HepG2 (cell line): ENCODE measurements around the gene ZNF821. TPM values are rescaled to one million over a fixed set of nuclear protein-coding genes. Genes with fewer than 3 reads are reported as not detected.

ENCODE experiments used
- ATAC-seq: fragments of 200-7000 bp; cut with Tn5 transposase; 3 replicates; pipeline ENCODE4 v1.9.1; 2020; ENCODE audit warnings: mild to moderate bottlenecking, moderate library complexity
- BruUV-seq: library from RNA; stranded (reverse); fragments of 400-500 nt; replicated peaks from 2 replicates; lab custom pipeline; 2021; lab: Mats Ljungman, UMichigan
- CTCF ChIA-PET: fragments of 300-600 bp; formaldehyde crosslinking; extraction: SDS; loops from one replicate; lab custom pipeline; 2021; ENCODE audit warnings: low total read pairs, inconsistent platforms, low intra/inter-chr PET ratio; lab: Yijun Ruan, JAX
- POLR2A ChIA-PET: fragments of 350-600 bp; sonication (Branson Sonifier 250); formaldehyde crosslinking; loops from one replicate; lab custom pipeline; 2020; ENCODE audit warnings: antibody characterized with exemption, inconsistent platforms; lab: Yijun Ruan, JAX
- DNase-seq: peaks from one replicate; pipeline ENCODE4 v3.0.0-alpha.2; 2015; ENCODE audit warnings: low spot score
- FAIRE-seq: peaks from 3 replicates; lab custom pipeline; 2011; peaks lifted over from hg19 to GRCh38; lab: Jason Lieb, UNC
- H2AFZ ChIP-seq: one replicate; pipeline ENCODE4 v1.6.1; 2011; ENCODE audit warnings: low read length, inconsistent platforms
- H3K27ac ChIP-seq: fragments of 300-600 bp; 3 replicates; pipeline ENCODE4 v1.8.0; 2011; ENCODE audit warnings: mixed run types, mild to moderate bottlenecking, mixed read lengths, low read length, inconsistent platforms; ENCODE audit not compliant: insufficient read depth; ENCODE audit errors: extremely low read length
- H3K27me3 ChIP-seq, 2 experiments: fragments of 200-600 bp in 1 of 2; 2 replicates in 1 of 2; 3 replicates in 1 of 2; pipeline versions ENCODE4 v1.6.0 to v1.8.0; 2011; ENCODE audit warnings: low read length in 2 of 2, mild to moderate bottlenecking in 2 of 2, moderate library complexity in 2 of 2, inconsistent platforms in 1 of 2; ENCODE audit not compliant: insufficient read depth in 2 of 2, control insufficient read depth in 1 of 2
- H3K36me3 ChIP-seq, 2 experiments: fragments of 200-600 bp in 1 of 2; replicated peaks in 1 of 2; 2 replicates in 1 of 2; 3 replicates in 1 of 2; pipeline versions ENCODE4 v1.5.1 to v1.8.0; 2011; ENCODE audit warnings: low read length in 2 of 2, inconsistent platforms in 1 of 2; ENCODE audit not compliant: insufficient read depth in 2 of 2, control insufficient read depth in 1 of 2
- H3K4me1 ChIP-seq: 2 replicates; pipeline ENCODE4 v1.5.1; 2012; ENCODE audit warnings: low read length, inconsistent platforms; ENCODE audit not compliant: insufficient read depth
- H3K4me2 ChIP-seq: 2 replicates; pipeline ENCODE4 v1.6.0; 2011; ENCODE audit warnings: low read depth, low read length, inconsistent platforms
- H3K4me3 ChIP-seq, 3 experiments: fragments of 200-600 bp in 1 of 3; sonication (generic), shearing (Covaris generic) in 1 of 3; replicated peaks in 1 of 3; 2 replicates each; pipeline ENCODE4 v1.5.1; 2011 to 2016; ENCODE audit warnings: low read length in 3 of 3, inconsistent platforms in 2 of 3, low read depth in 2 of 3, mild to moderate bottlenecking in 2 of 3, control low read depth in 1 of 3, mixed read lengths in 1 of 3; ENCODE audit not compliant: insufficient read depth in 1 of 3
- H3K79me2 ChIP-seq: one replicate; pipeline ENCODE4 v1.6.1; 2011; ENCODE audit warnings: low read length, inconsistent platforms; ENCODE audit not compliant: insufficient read depth
- H3K9ac ChIP-seq: 2 replicates; pipeline ENCODE4 v1.6.0; 2011; ENCODE audit warnings: mild to moderate bottlenecking, low read depth, low read length, inconsistent platforms; ENCODE audit not compliant: insufficient read depth
- H3K9me3 ChIP-seq: 2 replicates; pipeline ENCODE4 v1.5.1; 2012; ENCODE audit warnings: mild to moderate bottlenecking, low read length
- H4K20me1 ChIP-seq: 2 replicates; pipeline ENCODE4 v1.6.0; 2011; ENCODE audit warnings: inconsistent platforms, mild to moderate bottlenecking, low read length, moderate library complexity; ENCODE audit not compliant: insufficient read depth
- ARNTL ChIP-seq: sonication (generic); formaldehyde crosslinking; IDR thresholded peaks from 2 replicates; pipeline ENCODE4 v1.4.0; 2020; ENCODE audit warnings: mild to moderate bottlenecking, missing genetic modification reagents
- CENPX ChIP-seq: sonication (generic); formaldehyde crosslinking; IDR thresholded peaks from 2 replicates; pipeline ENCODE4 v1.9.0; 2021; ENCODE audit warnings: mild to moderate bottlenecking, missing genetic modification reagents, moderate library complexity
- EZH2 ChIP-seq: conservative IDR thresholded peaks from 2 replicates; pipeline ENCODE4 v1.6.1; 2012; ENCODE audit warnings: mild to moderate bottlenecking, low read depth, low read length, moderate library complexity
- ZBTB37 ChIP-seq: sonication (generic); formaldehyde crosslinking; IDR thresholded peaks from 2 replicates; pipeline ENCODE4 v1.4.0; 2020; ENCODE audit warnings: mild to moderate bottlenecking, missing genetic modification reagents
- ZBTB40 ChIP-seq, 2 experiments: fragments of 450-650 bp in 1 of 2; sonication (generic) in 1 of 2; formaldehyde crosslinking in 1 of 2; IDR thresholded peaks; 2 replicates each; pipeline versions ENCODE4 v1.6.1 to v1.8.0; 2016 to 2022; ENCODE audit warnings: antibody characterized with exemption in 1 of 2, mild to moderate bottlenecking in 1 of 2, missing genetic modification reagents in 1 of 2
- ZNF572 ChIP-seq: sonication (generic); formaldehyde crosslinking; IDR thresholded peaks from 2 replicates; pipeline ENCODE4 v1.5.1; 2020; ENCODE audit warnings: mild to moderate bottlenecking, missing genetic modification reagents
- ZNF670 ChIP-seq: sonication (generic); formaldehyde crosslinking; IDR thresholded peaks from 2 replicates; pipeline ENCODE4 v1.8.0; 2022; ENCODE audit warnings: mild to moderate bottlenecking, missing genetic modification reagents, borderline replicate concordance
- WGBS: methylation state at CpG from one replicate; pipeline ENCODE4 v1.1.6; 2017; ENCODE audit warnings: low lambda C conversion rate; 5-methylcytosine and 5-hydroxymethylcytosine counted together
- in situ Hi-C: cut with HindIII; loops from 2 replicates; pipeline ENCODE4 v1.10.0; 2017; ENCODE audit warnings: low pct_unique_long_range_greater_than_20kb; ENCODE audit not compliant: extremely low pct_ligation_motif_present
- intact Hi-C: fragments of 100-400 bp; cut with micrococcal nuclease; formaldehyde crosslinking; loops from one replicate; pipeline ENCODE4 v1.10.0; 2022; ENCODE audit not compliant: unreplicated experiment
- polyA plus RNA-seq, 8 experiments: library from polyadenylated mRNA; depleted of rRNA in 3 of 8; stranded (reverse) in 7 of 8; unstranded in 1 of 8; fragments of >200 nt; fragmentation: Illumina TruSeq in 4 of 8; extraction: Trizol in 4 of 8; gene quantifications; 2 replicates each; pipeline versions ENCODE4 v1.2.1 to v1.2.3, GENCODE V29; 2011 to 2016; ENCODE audit warnings: low read depth in 4 of 8, missing spikeins in 1 of 8, mixed read lengths in 1 of 8; ENCODE audit not compliant: insufficient read depth in 1 of 8
- total RNA-seq, 5 experiments: library from RNA; depleted of rRNA; stranded (reverse); fragments of >200 nt; fragmentation: Illumina TruSeq; extraction: Trizol; gene quantifications; 2 replicates each; pipeline ENCODE4 v1.2.3, GENCODE V29; 2016; ENCODE audit warnings: low read depth in 1 of 5

ZNF821 gene
- total and polyA plus RNA-seq, 2 of the 13 experiments (the other 11 are each of a cell fraction or from before 2014, with no cell fraction given): 7.0 to 9.1 TPM

- Histone ChIP-seq H3K4me1 (peaks cover 29% of the 10 kb centered on the region), H4K20me1 (no peaks in the 10 kb centered on the region), H3K27ac (no peak overlapping the region), H3K36me3 (peaks cover 27 to 43% of the 10 kb centered on the region in 2 experiments), H3K9ac (no peak overlapping the region), H3K4me2 (no peak overlapping the region), H3K27me3 (no peaks in the 10 kb centered on the region), H3K79me2 (no peaks in the 10 kb centered on the region), H2AFZ (no peak overlapping the region), H3K9me3 (no peaks in the 10 kb centered on the region), H3K4me3 (no peak overlapping the region)
- FAIRE-seq (no peak), ATAC-seq (no peak), DNase-seq (no peak)
- TF ChIP-seq ZBTB37 (CRISPR knock-in tag) (no peak), ZNF572 (CRISPR knock-in tag) (no peak), ARNTL (CRISPR knock-in tag) (no peak), EZH2 (no peak), CENPX (CRISPR knock-in tag) (no peak), ZNF670 (CRISPR knock-in tag) (no peak), ZBTB40 (IDR thresholded peaks at IDR 0.05) (no peak), ZBTB40 (CRISPR knock-in tag; IDR thresholded peaks at IDR 0.05) (no peak)
- no TSS peak for BruUV-seq
- ChIA-PET CTCF (no interaction called here), POLR2A (no interaction called here)
- in situ Hi-C loops (no loop called here), intact Hi-C loops (no loop called here)
- WGBS: 97% methylated on average over 4 of the region's 4 CpGs
Measured at GRCh38 chr16:71854369-71854948, 29.5 kb downstream of the ZNF821 start.
